Amygdala (tissue), 56 donors: ENCODE results near the gene TRPM2.
A peak's percentile ranks its signal among the peaks of the same experiment; 100 is the strongest.

Source experiments
- DNase-seq, 56 donors: peaks; one replicate each; lab custom pipeline; 2025; lab: John Stamatoyannopoulos, UW

TRPM2 gene

DNA sequence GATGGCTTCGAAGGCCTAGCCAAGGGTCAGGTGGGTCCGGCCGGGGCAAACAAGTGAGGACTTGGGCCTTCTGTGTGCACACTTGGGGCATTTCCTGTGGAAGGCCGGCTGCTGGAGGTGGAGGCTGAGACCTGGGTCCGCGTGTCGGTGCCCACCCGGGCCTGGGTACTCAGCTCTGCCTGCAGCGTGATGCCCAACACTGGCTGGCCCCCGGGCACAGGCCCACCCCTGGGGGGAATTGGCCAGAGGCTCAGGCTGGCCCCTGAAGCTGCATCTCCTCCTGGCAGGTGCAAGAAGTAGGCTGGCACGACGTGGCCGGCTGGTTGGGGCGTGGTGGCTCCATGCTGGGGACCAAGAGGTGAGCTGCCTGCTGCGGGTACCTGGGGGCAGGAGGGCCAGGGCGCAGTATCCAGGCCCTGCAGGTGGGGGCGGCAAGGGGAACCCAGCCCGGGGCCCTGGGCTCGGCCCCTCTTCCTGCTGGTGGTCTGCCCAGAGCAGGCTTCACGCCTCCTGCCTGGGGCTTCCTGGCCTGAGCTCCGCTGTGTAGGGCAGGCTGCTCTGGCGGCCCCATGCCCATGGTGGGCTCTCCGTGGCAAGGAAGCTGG, 31.5 kb upstream of the TRPM2 start:
- no peak for DNase-seq

DNA sequence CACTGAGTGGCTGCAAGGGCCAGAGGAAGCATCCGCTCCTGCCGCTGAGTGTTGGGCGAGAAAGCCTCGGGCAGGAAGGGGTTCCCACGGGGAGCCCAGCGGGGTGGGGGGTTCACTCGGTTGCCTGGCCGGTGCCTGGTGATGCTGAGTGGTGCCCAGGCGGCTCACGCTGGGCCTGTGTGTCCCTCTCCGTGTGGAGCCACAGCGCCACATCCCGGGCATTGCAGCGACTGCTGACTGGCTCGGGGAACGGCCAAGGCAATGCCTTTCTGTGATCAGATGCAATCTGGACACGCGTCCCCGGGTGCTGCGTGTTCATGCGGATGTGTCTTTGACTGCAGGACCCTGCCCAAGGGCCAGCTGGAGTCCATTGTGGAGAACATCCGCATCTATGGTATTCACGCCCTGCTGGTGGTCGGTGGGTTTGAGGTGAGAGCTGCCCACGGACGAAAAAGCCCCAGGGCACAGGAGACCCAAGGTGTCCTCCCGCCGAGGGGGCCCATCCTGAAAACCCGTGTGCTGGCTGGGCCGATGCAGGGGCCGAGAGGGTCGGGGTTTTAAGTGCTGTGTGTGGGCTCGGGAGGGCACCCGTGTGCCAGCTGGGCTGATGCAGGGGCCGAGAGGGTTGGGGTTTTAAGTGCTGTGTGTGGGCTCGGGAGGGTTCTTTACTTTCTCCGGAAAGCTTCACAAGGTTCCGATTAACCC, 30.6 kb upstream of the TRPM2 start:
- peak in 1 of 56 donors; percentile 42 for DNase-seq

DNA sequence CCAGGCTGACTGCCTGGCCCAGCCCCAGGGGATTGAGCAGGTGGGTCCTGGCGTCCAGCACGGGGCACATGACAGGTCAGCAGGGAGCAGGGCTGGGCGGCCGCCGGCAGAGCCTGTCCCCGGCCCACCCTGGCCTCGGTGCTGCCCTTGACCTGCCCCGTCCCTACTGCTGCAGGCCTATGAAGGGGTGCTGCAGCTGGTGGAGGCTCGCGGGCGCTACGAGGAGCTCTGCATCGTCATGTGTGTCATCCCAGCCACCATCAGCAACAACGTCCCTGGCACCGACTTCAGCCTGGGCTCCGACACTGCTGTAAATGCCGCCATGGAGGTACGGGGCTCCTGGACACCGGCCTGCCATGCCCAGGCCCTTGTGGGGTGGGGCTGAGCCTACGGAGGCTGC, 29.8 kb upstream of the TRPM2 start:
- no peak for DNase-seq

DNA sequence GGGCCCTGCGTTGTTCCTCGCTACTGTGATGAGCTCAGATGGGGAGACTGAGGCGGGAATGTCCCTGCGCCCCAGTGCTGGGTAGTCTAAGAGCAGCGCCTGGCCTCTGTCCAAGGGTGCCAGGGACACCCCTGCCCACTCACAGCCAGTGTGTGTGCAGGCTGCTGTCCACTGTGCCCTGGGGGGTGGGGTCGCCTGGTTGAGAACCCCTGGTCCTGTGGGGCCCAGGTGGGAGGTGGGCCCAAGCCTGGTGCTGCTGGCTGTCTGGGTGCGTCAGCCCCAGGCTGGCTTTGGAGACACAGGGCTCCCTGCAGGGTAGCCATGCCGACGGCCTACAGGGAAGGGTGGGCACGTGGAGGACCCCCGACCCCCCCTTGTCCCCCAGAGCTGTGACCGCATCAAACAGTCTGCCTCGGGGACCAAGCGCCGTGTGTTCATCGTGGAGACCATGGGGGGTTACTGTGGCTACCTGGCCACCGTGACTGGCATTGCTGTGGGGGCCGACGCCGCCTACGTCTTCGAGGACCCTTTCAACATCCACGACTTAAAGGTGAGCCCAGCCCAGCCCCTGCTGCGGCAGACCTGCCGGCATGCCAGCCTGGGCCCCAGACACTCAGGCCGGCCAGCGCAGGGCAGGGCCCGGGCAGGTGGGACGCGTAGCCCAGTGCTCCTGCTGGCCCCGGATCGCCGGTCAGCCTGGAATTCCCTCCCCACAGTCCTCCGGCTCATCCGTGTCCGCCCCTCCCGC, 29.1 kb upstream of the TRPM2 start:
- DNase-seq: no peak

DNA sequence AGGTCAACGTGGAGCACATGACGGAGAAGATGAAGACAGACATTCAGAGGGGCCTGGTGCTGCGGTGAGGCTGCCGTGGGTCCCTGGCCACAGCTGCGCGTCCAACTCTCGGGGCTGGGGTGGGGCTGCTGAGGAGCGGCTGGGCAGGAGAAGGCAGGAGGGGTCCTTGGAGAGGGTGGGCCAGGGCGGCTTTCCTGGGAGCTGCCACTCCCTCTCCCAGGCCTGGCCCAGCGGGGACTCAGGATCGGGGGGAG, 28.6 kb upstream of the TRPM2 start:
- DNase-seq: no peak

DNA sequence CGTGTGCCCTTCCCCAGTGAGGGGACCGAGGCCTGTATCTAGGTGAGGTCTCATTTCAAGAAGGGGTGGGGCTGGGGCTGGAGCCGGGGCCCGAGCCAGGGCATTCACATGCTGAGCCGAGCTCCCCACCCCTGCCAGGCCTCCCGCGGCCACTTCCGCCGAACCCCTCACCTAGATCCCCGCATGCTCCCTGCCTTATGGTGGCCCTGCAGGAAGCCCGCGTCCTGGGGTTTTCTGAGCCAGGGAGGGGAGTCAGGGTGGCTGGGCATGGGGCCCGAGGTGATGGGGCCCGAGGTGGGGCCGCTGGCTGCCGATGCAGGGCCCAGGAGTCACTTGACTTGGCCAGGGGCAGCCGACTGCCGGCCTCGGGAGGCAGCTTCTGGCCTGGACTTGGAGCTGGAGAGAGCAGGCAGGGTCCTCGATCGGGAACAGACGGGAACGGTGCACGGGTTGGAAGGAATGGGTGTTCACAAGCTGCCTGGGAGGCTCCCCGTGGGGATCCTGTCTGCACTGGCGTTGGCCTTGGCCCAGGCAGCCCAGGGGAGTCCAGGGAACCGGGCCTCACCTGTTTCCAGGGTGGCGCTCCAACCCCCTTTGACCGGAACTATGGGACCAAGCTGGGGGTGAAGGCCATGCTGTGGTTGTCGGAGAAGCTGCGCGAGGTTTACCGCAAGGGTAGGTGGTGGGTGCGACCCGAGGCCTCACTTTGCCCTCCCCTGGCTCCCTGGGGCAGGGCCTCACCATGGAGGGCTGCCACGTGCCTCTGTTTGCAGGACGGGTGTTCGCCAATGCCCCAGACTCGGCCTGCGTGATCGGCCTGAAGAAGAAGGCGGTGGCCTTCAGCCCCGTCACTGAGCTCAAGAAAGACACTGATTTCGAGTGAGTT, 27.8 kb upstream of the TRPM2 start:
- DNase-seq: no peak

DNA sequence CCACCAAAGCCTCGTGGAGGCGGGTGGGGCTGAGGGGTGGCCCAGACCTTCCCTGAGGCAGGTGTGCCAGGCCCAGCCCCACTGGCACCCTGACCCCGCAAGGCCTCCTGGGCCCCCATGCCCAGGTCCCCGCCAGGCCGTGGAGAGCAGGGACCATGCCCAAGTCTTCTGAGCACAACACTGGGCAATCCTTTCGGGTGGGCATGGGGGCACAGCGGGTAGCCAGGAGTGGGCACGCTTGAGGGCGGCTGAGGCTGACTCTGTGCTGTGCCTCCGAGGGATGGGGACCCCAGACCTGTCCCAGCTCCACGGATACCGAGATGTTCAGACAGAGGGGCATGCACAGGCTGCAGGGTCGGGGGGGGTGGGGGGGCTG, 27.2 kb upstream of the TRPM2 start:
- no peak for DNase-seq

DNA sequence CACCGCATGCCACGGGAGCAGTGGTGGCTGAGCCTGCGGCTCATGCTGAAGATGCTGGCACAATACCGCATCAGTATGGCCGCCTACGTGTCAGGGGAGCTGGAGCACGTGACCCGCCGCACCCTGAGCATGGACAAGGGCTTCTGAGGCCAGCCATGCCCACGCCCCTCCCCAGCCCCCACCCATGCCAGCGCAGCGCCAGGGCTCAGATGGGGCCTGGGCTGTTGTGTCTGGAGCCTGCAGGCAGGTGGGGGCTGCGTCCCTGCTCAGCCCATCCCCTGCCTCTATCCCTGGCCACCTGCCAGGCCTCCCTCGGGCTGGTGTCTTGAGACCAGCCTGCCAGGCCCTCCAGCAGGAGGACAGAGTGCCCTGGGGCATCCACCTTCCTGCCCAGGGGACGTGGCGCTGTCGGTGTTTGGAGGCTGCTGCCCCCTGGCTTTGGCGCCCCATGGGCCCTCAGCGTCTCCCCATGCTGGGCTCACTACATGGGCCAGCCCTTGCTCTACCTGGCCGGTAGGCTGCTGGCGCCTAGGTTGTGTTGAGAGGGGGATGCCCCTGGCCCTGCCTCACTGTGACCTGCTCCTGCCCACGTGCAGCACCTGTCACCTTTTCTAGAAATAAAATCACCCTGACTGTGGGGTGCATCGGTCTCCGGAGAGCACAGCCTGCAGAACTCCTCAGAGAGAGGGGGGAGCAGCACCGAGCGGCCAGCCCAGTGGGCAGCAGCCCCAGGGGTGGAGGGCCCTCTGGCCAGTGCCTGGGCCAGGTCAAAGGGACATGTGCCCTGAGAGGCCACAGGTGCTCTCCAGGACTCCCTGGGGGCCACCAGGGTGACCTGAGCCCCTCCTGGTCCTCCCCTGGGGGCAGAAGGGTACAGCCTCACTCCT, 26.5 kb upstream of the TRPM2 start:
- DNase-seq: no peak

DNA sequence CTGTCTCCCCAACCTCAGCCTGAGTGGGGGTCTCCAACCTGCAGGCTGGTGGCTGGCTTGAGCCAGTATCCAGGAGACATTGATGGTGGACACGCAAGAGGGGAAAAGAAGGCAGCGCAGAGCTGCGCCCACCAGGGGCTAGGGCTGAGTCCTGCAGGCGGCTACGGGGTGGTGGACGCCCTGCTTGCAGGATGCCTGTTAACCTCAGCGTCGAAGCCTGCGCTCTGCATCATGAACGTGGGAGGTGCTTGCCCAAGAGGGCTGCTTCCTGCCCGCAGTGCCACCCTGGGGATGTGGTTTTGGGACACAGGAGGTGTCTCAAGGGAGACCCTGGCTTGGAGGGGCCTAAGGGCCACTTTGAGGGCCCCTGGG, 25.8 kb upstream of the TRPM2 start:
- DNase-seq: no peak

DNA sequence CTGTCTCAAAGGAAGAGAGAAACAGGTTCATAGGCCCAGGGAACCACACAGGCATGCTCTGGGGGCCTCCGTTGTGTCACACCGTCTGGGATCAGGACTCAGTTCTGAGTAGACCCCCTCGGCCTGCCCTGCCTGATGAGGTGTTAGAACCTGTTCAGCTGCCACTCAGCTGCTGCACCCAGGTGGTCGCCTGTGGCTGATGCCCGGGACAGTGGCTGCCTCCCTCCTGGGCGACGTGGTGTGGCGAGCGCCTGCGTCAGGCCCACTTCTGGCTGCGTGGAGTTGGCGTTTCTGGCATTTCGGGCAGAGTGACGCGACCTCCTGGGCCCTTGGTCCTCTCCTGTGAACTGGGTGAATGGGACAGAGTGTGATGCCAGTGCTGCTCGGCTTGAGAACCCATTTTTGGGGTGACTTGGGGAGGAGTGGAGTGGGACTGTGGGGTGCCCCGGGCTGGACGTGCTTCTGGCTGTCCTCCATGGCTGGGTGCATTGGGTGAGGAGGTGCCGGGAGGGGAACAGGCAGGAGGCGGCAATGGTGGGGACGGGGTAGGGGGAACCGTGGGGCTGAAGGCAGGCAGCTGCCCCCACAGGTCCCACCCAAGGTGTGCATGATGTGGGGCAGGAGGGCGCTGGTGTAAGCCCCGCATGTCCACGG, 25.1 kb upstream of the TRPM2 start:
- DNase-seq: no peak

DNA sequence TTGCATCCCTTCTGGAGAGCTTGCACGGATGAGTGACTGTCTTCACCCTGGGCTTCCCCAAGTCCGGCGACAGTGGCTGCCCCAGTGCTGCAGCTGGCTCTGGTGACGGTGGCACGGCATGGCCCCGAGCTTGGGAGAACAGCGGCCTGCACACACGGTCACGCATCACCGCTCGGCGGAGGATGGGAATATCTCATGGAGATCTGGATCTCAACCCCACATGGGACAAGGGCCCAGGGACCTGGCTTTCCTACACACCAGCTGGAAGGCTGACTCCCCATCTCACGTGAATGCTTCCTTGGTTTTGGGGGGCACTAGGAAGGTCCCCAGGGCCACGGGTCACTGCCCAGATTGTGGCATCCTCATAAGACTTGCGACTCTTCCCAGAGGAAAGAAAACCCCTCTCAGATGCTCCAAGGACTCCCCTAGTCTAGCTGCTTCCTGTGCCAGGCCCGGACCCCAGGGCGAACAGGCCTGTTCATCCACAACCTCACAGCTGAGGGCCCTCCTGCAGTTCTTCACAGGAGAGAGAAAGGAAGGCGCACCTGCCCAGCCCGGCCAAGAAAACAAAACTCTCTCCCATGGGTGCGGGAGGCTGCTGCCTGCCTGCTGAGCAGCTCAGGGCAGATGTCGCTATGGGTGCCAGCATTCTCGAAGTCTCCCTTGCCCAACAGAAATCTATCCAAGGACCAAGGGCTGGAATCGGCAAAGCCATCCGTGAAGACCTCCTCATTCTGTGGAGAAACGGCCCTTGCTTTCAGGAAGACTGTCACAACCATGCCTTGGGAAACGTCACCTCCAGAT, 24.1 kb upstream of the TRPM2 start:
- DNase-seq: peak in 14 of 56 donors; percentile 29 to 61 (median 44)

DNA sequence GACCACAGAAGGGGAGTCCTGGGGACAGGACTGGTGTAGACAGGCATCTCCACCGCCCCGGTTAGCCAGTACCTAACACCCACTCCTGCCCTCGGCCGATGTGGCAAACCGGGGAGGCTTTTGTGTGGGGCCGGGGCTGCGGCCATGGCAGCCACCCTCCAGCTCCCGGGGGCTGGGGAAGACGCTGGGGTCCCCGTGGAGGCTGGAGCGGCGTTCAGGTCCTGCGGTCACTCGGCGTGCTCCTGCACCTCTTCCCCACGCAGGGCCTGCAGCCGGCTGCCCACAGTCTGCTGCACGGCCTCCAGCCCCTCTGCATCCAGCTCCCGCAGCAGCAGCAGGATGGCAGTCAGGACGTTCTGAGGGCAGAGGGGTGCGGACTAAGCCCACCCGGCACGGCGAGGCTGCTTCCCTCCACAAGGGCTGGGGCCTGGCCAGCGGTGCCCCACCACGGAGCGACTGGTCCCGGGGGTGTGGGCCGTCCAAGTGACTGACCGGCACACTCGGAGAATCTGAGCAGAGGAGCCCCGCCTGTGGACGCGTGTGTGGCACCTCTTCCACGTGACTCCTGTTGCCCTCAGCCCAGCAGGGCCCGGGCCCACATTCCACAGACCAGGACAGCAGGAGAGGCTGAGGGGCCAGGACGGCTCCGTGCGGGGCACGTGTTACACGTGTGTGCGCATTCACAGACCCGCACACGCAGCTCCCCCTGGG, 23.3 kb upstream of the TRPM2 start:
- DNase-seq: no peak

DNA sequence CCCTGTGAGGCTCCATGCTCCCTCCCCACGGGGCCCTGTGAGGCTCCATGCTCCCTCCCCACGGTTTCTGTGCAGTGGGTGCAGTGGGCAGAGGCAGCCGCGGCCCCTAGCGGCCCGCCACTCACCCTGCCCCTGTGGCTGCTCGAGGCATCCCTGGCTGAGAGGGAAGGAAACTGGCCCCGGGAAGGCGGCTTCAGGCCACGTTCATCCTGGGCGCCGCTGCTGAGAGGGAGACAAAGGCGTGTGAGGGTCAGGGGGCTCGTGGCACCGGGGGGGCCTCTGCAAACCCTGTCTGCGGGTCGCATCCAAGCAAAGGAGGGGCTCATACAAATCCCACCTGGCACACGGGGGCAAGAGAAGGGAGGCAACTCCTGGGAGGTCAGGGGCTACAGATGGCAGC, 22.7 kb upstream of the TRPM2 start:
- DNase-seq: no peak

DNA sequence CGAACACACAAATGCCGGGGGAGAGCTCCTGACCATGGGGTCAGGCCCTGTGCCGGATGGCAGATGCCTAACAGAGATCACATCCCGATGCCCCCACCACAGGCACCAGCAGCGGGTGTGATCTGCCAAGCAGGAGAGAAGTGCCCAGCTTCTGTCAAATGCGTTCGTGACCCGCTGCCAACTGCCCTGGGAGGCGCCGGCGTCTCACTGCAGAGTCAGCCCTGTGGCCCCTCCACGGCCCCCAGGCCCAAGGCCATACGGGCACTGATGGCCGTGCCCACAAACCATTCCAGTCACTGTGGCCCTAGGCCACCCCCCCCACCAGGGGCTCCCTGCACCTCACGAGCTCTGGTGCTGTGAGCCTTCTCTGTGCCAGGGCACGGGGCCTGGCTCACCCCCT, 22.2 kb upstream of the TRPM2 start:
- DNase-seq: no peak

DNA sequence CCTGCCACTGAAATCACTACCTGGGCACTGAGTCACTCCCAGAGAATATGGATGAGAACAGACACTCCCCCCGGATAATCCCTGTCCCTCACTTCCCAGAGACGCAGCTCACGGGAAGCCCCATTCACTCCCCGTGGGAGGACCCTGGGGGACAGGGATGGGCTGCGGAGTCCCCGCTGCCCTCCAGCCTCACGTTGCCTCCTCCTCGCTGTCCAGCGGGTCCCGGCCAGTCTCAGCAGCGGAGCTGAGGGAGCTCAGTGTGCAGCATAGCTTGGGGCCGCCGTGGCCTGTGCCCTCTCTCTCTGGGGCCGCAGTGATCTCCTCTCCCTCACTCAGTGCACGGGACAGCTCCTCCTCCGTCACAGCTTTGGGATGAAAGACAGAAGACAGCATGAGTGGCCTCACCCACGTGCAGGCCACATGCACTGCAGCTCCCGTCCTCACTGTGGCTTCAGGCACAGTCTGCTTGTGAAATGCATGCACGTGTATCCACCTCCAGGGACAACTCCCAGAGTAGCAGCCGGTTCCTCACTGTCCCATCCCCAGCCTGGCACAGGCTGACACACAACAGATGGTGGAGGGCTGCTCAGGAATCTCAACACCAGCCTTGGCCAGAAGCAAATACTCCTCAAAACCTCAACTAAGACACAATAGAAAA, 21.6 kb upstream of the TRPM2 start:
- DNase-seq: no peak

DNA sequence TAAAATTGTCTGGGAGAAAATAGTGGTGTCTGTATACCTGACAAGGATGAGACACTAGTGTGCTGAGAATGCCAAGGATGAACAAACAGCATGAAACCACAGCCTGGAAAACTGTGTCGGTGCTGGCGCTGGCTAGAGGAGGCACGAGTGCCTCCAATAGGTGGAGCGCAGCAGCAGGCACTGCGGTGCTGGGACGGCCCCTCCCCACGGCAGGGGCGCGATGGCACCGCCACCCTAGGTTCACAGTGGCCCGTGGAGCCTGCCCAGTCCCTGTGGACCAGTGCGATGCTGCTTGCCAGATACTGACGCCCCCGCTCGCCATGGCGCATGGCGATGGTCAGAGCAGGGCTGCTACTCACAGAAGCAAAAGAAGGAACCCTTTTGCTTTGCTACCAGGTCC, 21.0 kb upstream of the TRPM2 start:
- no peak for DNase-seq

DNA sequence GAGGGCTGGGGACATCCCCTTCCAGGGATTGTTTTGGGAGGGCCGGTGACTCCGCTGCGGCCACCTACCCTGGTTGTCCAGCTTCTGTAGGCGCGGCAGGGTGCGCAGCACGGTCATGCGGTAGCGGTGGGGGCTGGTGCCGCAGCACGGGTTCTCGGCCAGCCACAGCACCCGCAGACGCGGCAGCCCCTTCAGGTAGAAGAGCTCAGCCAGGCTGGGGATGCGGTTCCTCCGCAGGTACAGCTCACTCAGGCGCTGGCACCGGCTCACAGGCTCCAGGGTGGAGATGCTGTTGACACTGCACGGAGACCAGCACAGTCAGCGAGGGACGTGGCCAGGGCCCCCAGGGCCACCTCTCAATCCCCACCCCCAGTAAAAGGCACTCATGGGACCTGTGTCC, 20.5 kb upstream of the TRPM2 start:
- DNase-seq: no peak
